IMR-90 (cell line): Measurements from ENCODE around the gene PPP1R37.
"Not testable (repeated sequence)": the region's sequence is repeated elsewhere in the genome, so short reads cannot be mapped to it uniquely, and the experiment has no call there.

Experiments used
- POLR2A ChIP-seq: IDR thresholded peaks from 2 replicates; pipeline ENCODE4 v1.6.1; 2012; ENCODE audit warnings: mild to moderate bottlenecking, low read depth, low read length
- RAD21 ChIP-seq: IDR thresholded peaks from 2 replicates; pipeline ENCODE4 v1.6.1; 2012; ENCODE audit warnings: low read length, improper control_type of control experiment
- RFX5 ChIP-seq: IDR thresholded peaks from 2 replicates; pipeline ENCODE4 v1.8.0; 2012; ENCODE audit warnings: low read depth, mild to moderate bottlenecking, low read length, moderate library complexity
- TF ChIP-seq, protein P1 (sequence below): conservative IDR thresholded peaks from 2 replicates; pipeline ENCODE4 v1.5.1; 2012; ENCODE audit warnings: mild to moderate bottlenecking, low read depth, low read length, improper control_type of control experiment
- TF ChIP-seq, protein P2 (sequence below): fragments of 150-350 bp; IDR thresholded peaks from 2 replicates; pipeline ENCODE4 v1.6.1; 2016; ENCODE audit warnings: low read depth, mild to moderate bottlenecking, low read length, moderate library complexity, borderline replicate concordance

DNA sequence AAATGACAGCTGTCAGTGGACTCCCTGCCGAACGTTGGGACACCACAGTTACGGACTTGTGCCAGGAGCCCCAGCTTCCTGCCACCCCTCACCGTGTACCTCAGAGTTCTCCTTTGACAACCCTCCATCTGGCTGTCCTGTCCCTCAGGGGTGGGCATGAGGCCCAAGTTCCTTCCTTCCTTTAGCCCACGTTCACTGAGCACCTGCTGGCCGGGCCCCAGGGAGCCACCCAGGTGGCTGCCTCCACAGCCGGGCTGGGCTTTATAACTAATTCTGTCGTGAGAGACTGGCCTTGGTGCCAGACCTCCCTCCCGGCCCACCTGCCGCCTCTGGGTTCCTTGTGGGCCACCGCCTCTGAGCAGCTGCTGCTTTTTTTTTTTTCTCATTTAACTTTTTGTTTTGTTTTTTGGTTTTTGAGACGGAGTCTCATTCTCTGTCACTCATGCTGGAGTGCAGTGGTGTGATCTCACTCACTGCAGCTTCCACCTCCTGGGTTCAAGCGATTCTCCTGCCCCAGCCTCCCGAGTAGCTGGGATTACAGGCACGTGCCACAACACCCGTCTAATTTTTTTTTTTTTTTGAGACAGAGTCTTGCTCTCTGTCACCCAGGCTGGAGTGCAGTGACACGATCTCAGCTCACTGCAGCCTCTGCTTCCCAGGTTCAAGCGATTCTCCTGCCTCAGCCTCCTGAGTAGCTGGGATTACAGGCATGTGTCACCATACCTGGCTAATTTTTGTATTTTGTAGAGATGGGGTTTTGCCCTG is 25.8 kb downstream of the PPP1R37 start:
- TF ChIP-seq, protein P1, sequence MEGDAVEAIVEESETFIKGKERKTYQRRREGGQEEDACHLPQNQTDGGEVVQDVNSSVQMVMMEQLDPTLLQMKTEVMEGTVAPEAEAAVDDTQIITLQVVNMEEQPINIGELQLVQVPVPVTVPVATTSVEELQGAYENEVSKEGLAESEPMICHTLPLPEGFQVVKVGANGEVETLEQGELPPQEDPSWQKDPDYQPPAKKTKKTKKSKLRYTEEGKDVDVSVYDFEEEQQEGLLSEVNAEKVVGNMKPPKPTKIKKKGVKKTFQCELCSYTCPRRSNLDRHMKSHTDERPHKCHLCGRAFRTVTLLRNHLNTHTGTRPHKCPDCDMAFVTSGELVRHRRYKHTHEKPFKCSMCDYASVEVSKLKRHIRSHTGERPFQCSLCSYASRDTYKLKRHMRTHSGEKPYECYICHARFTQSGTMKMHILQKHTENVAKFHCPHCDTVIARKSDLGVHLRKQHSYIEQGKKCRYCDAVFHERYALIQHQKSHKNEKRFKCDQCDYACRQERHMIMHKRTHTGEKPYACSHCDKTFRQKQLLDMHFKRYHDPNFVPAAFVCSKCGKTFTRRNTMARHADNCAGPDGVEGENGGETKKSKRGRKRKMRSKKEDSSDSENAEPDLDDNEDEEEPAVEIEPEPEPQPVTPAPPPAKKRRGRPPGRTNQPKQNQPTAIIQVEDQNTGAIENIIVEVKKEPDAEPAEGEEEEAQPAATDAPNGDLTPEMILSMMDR, result not testable (repeated sequence)
- not testable (repeated sequence) for TF ChIP-seq POLR2A, RFX5, RAD21
- TF ChIP-seq, protein P2, sequence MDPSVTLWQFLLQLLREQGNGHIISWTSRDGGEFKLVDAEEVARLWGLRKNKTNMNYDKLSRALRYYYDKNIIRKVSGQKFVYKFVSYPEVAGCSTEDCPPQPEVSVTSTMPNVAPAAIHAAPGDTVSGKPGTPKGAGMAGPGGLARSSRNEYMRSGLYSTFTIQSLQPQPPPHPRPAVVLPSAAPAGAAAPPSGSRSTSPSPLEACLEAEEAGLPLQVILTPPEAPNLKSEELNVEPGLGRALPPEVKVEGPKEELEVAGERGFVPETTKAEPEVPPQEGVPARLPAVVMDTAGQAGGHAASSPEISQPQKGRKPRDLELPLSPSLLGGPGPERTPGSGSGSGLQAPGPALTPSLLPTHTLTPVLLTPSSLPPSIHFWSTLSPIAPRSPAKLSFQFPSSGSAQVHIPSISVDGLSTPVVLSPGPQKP, result not testable (repeated sequence)
